Neural progenitor cell (in vitro differentiated cells): ENCODE measurements around the gene CMYA5.

ENCODE experiments used
- EZH2 ChIP-seq: fragments of 200-600 bp; sonication (generic); IDR thresholded peaks from 2 replicates; pipeline ENCODE4 v1.6.1; 2017; ENCODE audit warnings: antibody characterized with exemption, mild to moderate bottlenecking, moderate library complexity
- EZH2phosphoT487 ChIP-seq: fragments of 200-600 bp; sonication (generic); IDR thresholded peaks from 2 replicates; pipeline ENCODE4 v1.6.1; 2017; ENCODE audit warnings: antibody characterized with exemption
- TF ChIP-seq, protein P1 (sequence below): fragments of 200-600 bp; sonication (generic); IDR thresholded peaks from 2 replicates; pipeline ENCODE4 v1.5.1; 2017; ENCODE audit warnings: antibody characterized with exemption, mild to moderate bottlenecking

DNA sequence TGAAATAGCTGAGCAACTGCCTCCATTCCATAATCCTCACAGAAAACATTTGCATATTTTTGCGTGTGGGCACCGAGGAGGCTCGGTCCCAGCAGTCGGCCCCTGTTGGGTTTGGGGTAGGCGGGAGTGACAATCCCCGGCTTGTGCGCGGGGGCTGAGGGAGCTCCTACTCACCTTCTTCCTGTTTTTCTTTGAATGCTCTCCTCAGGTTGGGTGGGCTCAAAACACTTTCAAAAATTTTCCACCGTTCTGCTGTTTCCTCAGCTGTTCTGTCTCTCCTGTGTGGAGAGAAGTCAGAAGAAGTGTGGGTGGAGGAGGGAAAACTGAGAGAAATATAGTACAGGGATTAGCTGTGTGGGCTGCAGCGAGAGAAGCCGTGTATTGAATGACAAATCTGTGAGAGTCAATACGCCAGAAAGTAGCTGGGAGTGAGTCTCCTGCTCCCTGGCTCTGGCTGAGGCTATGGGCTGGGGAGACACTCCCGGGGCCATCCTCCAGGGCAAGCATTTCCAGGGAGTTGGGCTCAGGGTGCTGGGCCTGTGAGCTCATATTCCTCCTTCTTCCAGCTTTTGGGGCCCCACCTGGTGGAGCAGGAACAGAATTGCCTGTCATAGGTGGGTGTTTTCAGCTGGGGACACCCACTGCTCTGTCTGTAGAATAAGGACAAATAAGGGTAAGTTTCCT lies 84.7 kb downstream of the CMYA5 start:
- TF ChIP-seq, protein P1, sequence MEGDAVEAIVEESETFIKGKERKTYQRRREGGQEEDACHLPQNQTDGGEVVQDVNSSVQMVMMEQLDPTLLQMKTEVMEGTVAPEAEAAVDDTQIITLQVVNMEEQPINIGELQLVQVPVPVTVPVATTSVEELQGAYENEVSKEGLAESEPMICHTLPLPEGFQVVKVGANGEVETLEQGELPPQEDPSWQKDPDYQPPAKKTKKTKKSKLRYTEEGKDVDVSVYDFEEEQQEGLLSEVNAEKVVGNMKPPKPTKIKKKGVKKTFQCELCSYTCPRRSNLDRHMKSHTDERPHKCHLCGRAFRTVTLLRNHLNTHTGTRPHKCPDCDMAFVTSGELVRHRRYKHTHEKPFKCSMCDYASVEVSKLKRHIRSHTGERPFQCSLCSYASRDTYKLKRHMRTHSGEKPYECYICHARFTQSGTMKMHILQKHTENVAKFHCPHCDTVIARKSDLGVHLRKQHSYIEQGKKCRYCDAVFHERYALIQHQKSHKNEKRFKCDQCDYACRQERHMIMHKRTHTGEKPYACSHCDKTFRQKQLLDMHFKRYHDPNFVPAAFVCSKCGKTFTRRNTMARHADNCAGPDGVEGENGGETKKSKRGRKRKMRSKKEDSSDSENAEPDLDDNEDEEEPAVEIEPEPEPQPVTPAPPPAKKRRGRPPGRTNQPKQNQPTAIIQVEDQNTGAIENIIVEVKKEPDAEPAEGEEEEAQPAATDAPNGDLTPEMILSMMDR: peak; percentile 60
- TF ChIP-seq EZH2phosphoT487 (no peak), EZH2 (no peak)
